GM23338 (cell line): Measurements from ENCODE around the gene ARL4A.

Source experiments
- CREB1 ChIP-seq: fragments of 250-450 bp; sonication (Bioruptor Pico); IDR thresholded peaks from 2 replicates; pipeline ENCODE4 v1.5.0; 2020; ENCODE audit warnings: low read depth, mild to moderate bottlenecking, moderate library complexity
- EZH2 ChIP-seq: fragments of 200-600 bp; sonication (generic); IDR thresholded peaks from one replicate; pipeline ENCODE4 v1.8.0; 2017; ENCODE audit warnings: antibody characterized with exemption, mild to moderate bottlenecking, low read depth; ENCODE audit not compliant: unreplicated experiment
- EZH2phosphoT487 ChIP-seq: fragments of 200-600 bp; sonication (generic); IDR thresholded peaks from one replicate; pipeline ENCODE4 v1.8.1; 2018; ENCODE audit warnings: antibody characterized with exemption; ENCODE audit not compliant: unreplicated experiment
- JUNB ChIP-seq: IDR thresholded peaks from one replicate; pipeline ENCODE4 v1.6.1; 2016; ENCODE audit warnings: antibody characterized with exemption; ENCODE audit not compliant: unreplicated experiment
- NANOG ChIP-seq: IDR thresholded peaks from 2 replicates; pipeline ENCODE4 v1.6.1; 2016; ENCODE audit warnings: antibody characterized with exemption, borderline replicate concordance
- POLR2AphosphoS5 ChIP-seq: IDR thresholded peaks from 2 replicates; pipeline ENCODE4 v1.6.1; 2016; ENCODE audit warnings: antibody characterized with exemption, low read depth
- REST ChIP-seq: IDR thresholded peaks from one replicate; pipeline ENCODE4 v1.6.1; 2018; ENCODE audit warnings: antibody characterized with exemption; ENCODE audit not compliant: unreplicated experiment
- ZNF331 ChIP-seq: fragments of 250-450 bp; sonication (Bioruptor Pico); IDR thresholded peaks from 2 replicates; pipeline ENCODE4 v1.5.0; 2020; ENCODE audit warnings: low read depth, mild to moderate bottlenecking, moderate library complexity
- TF ChIP-seq, protein P1 (sequence below): IDR thresholded peaks from 2 replicates; pipeline ENCODE4 v1.6.1; 2016; ENCODE audit warnings: antibody characterized with exemption
- TF ChIP-seq, protein P2 (sequence below), 2 experiments: fragments of 200-600 bp in 1 of 2; sonication (generic) in 1 of 2; conservative IDR thresholded peaks; 2 replicates each; pipeline versions ENCODE4 v1.5.1 to v1.6.1; 2016 to 2017; ENCODE audit warnings: antibody characterized with exemption in 2 of 2, low read depth in 2 of 2, mild to moderate bottlenecking in 2 of 2, moderate library complexity in 1 of 2
- TF ChIP-seq, protein P3 (sequence below): fragments of 250-450 bp; sonication (Bioruptor Pico); IDR thresholded peaks from 2 replicates; pipeline ENCODE4 v1.5.0; 2020; ENCODE audit warnings: mild to moderate bottlenecking, moderate library complexity

DNA sequence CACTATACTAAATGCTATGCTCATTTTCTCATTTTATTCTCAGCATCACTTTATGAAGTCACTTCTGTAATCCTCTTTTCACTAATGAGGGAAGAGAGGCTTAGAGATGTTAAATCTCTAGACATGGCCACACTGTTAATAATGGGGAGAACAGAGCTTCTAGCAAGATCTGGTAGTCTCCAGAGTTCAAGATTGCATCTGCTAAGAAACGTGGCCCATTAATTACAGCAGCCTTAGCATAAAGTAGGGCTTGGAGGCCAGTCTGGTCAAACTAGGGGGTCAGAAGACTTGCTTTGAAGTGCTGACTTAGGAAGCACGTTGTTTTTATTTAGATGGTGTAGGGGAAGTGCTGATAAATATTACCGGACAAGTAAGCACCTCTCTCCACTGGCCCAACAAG is 29.3 kb downstream of the ARL4A start:
- TF ChIP-seq, protein P1, sequence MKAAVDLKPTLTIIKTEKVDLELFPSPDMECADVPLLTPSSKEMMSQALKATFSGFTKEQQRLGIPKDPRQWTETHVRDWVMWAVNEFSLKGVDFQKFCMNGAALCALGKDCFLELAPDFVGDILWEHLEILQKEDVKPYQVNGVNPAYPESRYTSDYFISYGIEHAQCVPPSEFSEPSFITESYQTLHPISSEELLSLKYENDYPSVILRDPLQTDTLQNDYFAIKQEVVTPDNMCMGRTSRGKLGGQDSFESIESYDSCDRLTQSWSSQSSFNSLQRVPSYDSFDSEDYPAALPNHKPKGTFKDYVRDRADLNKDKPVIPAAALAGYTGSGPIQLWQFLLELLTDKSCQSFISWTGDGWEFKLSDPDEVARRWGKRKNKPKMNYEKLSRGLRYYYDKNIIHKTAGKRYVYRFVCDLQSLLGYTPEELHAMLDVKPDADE: no peak
- TF ChIP-seq REST: no peak
- TF ChIP-seq, protein P2, sequence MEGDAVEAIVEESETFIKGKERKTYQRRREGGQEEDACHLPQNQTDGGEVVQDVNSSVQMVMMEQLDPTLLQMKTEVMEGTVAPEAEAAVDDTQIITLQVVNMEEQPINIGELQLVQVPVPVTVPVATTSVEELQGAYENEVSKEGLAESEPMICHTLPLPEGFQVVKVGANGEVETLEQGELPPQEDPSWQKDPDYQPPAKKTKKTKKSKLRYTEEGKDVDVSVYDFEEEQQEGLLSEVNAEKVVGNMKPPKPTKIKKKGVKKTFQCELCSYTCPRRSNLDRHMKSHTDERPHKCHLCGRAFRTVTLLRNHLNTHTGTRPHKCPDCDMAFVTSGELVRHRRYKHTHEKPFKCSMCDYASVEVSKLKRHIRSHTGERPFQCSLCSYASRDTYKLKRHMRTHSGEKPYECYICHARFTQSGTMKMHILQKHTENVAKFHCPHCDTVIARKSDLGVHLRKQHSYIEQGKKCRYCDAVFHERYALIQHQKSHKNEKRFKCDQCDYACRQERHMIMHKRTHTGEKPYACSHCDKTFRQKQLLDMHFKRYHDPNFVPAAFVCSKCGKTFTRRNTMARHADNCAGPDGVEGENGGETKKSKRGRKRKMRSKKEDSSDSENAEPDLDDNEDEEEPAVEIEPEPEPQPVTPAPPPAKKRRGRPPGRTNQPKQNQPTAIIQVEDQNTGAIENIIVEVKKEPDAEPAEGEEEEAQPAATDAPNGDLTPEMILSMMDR (conservative IDR thresholded peaks at IDR 0.05; ENCODE audit: low read depth in 2 of 2): no peak
- no peak for TF ChIP-seq EZH2
- no peak for TF ChIP-seq POLR2AphosphoS5
- no peak for TF ChIP-seq ZNF331 (CRISPR knock-in tag)
- no peak for TF ChIP-seq JUNB
- TF ChIP-seq CREB1 (CRISPR knock-in tag): no peak
- no peak for TF ChIP-seq EZH2phosphoT487
- TF ChIP-seq NANOG: no peak
- TF ChIP-seq, protein P3, sequence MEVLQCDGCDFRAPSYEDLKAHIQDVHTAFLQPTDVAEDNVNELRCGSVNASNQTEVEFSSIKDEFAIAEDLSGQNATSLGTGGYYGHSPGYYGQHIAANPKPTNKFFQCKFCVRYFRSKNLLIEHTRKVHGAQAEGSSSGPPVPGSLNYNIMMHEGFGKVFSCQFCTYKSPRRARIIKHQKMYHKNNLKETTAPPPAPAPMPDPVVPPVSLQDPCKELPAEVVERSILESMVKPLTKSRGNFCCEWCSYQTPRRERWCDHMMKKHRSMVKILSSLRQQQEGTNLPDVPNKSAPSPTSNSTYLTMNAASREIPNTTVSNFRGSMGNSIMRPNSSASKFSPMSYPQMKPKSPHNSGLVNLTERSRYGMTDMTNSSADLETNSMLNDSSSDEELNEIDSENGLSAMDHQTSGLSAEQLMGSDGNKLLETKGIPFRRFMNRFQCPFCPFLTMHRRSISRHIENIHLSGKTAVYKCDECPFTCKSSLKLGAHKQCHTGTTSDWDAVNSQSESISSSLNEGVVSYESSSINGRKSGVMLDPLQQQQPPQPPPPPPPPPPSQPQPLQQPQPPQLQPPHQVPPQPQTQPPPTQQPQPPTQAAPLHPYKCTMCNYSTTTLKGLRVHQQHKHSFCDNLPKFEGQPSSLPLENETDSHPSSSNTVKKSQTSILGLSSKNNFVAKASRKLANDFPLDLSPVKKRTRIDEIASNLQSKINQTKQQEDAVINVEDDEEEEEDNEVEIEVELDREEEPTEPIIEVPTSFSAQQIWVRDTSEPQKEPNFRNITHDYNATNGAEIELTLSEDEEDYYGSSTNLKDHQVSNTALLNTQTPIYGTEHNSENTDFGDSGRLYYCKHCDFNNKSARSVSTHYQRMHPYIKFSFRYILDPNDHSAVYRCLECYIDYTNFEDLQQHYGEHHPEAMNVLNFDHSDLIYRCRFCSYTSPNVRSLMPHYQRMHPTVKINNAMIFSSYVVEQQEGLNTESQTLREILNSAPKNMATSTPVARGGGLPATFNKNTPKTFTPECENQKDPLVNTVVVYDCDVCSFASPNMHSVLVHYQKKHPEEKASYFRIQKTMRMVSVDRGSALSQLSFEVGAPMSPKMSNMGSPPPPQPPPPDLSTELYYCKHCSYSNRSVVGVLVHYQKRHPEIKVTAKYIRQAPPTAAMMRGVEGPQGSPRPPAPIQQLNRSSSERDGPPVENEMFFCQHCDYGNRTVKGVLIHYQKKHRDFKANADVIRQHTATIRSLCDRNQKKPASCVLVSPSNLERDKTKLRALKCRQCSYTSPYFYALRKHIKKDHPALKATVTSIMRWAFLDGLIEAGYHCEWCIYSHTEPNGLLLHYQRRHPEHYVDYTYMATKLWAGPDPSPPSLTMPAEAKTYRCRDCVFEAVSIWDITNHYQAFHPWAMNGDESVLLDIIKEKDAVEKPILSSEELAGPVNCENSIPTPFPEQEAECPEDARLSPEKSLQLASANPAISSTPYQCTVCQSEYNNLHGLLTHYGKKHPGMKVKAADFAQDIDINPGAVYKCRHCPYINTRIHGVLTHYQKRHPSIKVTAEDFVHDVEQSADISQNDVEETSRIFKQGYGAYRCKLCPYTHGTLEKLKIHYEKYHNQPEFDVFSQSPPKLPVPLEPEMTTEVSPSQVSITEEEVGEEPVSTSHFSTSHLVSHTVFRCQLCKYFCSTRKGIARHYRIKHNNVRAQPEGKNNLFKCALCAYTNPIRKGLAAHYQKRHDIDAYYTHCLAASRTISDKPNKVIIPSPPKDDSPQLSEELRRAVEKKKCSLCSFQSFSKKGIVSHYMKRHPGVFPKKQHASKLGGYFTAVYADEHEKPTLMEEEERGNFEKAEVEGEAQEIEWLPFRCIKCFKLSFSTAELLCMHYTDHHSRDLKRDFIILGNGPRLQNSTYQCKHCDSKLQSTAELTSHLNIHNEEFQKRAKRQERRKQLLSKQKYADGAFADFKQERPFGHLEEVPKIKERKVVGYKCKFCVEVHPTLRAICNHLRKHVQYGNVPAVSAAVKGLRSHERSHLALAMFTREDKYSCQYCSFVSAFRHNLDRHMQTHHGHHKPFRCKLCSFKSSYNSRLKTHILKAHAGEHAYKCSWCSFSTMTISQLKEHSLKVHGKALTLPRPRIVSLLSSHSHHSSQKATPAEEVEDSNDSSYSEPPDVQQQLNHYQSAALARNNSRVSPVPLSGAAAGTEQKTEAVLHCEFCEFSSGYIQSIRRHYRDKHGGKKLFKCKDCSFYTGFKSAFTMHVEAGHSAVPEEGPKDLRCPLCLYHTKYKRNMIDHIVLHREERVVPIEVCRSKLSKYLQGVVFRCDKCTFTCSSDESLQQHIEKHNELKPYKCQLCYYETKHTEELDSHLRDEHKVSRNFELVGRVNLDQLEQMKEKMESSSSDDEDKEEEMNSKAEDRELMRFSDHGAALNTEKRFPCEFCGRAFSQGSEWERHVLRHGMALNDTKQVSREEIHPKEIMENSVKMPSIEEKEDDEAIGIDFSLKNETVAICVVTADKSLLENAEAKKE (CRISPR knock-in tag): no peak
